ENCODE results near the gene AIG1.

AIG1 gene

GRCh38 chr6:143112084-143112768 is 51.5 kb downstream of the AIG1 start:
- Histone ChIP-seq H3K27me3 (replicated peaks in 2 of 5; ENCODE audit: control insufficient read depth in 4 of 5, insufficient read depth in 5 of 5, low read length in 4 of 5) (no peaks in the 10 kb centered on the region), H3K9me3 (ENCODE audit: control extremely low read depth in 1 of 5, control insufficient read depth in 4 of 5, insufficient read depth in 2 of 5, low read depth in 1 of 5, low read length in 4 of 5) (peaks cover 0 to 4% (median 0%) of the 10 kb centered on the region in 5 experiments), H3K36me3 (ENCODE audit: control insufficient read depth in 4 of 4, insufficient read depth in 4 of 4, low read length in 3 of 4) (no peaks in the 10 kb centered on the region), H3K4me3 (ENCODE audit: control insufficient read depth in 1 of 7, extremely low read depth in 1 of 7, insufficient read depth in 4 of 7, low read depth in 2 of 7, low read length in 6 of 7) (no peak overlapping the region), H3K4me1 (ENCODE audit: control extremely low read depth in 1 of 4, control insufficient read depth in 4 of 4, insufficient read depth in 4 of 4, low read length in 3 of 4) (no peaks in the 10 kb centered on the region), H3K27ac (ENCODE audit: insufficient read depth in 1 of 2, low read depth in 1 of 2, low read length in 2 of 2, poor library complexity in 1 of 2, severe bottlenecking in 2 of 2) (no peak overlapping the region)
- no peak for DNase-seq
- 100% methylated on average over 2 of the region's 4 CpGs for WGBS (ENCODE audit: insufficient coverage)
- POLR2A ChIA-PET: no interaction called here
- CTCF ChIA-PET: no interaction called here

- DNase-seq: no peak
- 100% methylated on average over 3 of the region's 5 CpGs for WGBS (ENCODE audit: insufficient coverage)
- no peaks in the 10 kb centered on the region for H3K4me1 ChIP-seq (ENCODE audit: control extremely low read depth in 1 of 4, control insufficient read depth in 4 of 4, insufficient read depth in 4 of 4, low read length in 3 of 4)
- POLR2A ChIA-PET: no interaction called here
- no peaks in the 10 kb centered on the region for H3K36me3 ChIP-seq (ENCODE audit: control insufficient read depth in 4 of 4, insufficient read depth in 4 of 4, low read length in 3 of 4)
- no peak overlapping the region for H3K4me3 ChIP-seq (ENCODE audit: control insufficient read depth in 1 of 7, extremely low read depth in 1 of 7, insufficient read depth in 4 of 7, low read depth in 2 of 7, low read length in 6 of 7)
- CTCF ChIA-PET: no interaction called here
- peaks cover 0 to 4% (median 0%) of the 10 kb centered on the region in 5 experiments for H3K9me3 ChIP-seq (ENCODE audit: control extremely low read depth in 1 of 5, control insufficient read depth in 4 of 5, insufficient read depth in 2 of 5, low read depth in 1 of 5, low read length in 4 of 5)
- no peak overlapping the region for H3K27ac ChIP-seq (ENCODE audit: insufficient read depth in 1 of 2, low read depth in 1 of 2, low read length in 2 of 2, poor library complexity in 1 of 2, severe bottlenecking in 2 of 2)
- H3K27me3 ChIP-seq (replicated peaks in 2 of 5; ENCODE audit: control insufficient read depth in 4 of 5, insufficient read depth in 5 of 5, low read length in 4 of 5): no peaks in the 10 kb centered on the region
Measured at GRCh38 chr6:143112837-143113236, 52.1 kb downstream of the AIG1 start.

GRCh38 chr6:143115728-143116127 is 55.0 kb downstream of the AIG1 start:
- Histone ChIP-seq H3K9me3 (ENCODE audit: control extremely low read depth in 1 of 5, control insufficient read depth in 4 of 5, insufficient read depth in 2 of 5, low read depth in 1 of 5, low read length in 4 of 5) (peaks cover 0 to 5% (median 3%) of the 10 kb centered on the region in 5 experiments), H3K4me3 (ENCODE audit: control insufficient read depth in 1 of 7, extremely low read depth in 1 of 7, insufficient read depth in 4 of 7, low read depth in 2 of 7, low read length in 6 of 7) (no peak overlapping the region), H3K4me1 (ENCODE audit: control extremely low read depth in 1 of 4, control insufficient read depth in 4 of 4, insufficient read depth in 4 of 4, low read length in 3 of 4) (no peaks in the 10 kb centered on the region), H3K27me3 (replicated peaks in 2 of 5; ENCODE audit: control insufficient read depth in 4 of 5, insufficient read depth in 5 of 5, low read length in 4 of 5) (no peaks in the 10 kb centered on the region), H3K36me3 (ENCODE audit: control insufficient read depth in 4 of 4, insufficient read depth in 4 of 4, low read length in 3 of 4) (no peaks in the 10 kb centered on the region), H3K27ac (ENCODE audit: insufficient read depth in 1 of 2, low read depth in 1 of 2, low read length in 2 of 2, poor library complexity in 1 of 2, severe bottlenecking in 2 of 2) (no peak overlapping the region)
- ChIA-PET CTCF (no interaction called here), POLR2A (no interaction called here)
- WGBS (ENCODE audit: insufficient coverage): 90% methylated on average over 3 of the region's 3 CpGs
- no peak for DNase-seq

- DNase-seq: peak; percentile 2 to 47 (median 28)
- H3K36me3 ChIP-seq (ENCODE audit: control insufficient read depth in 4 of 4, insufficient read depth in 4 of 4, low read length in 3 of 4): no peaks in the 10 kb centered on the region
- H3K9me3 ChIP-seq (ENCODE audit: control extremely low read depth in 1 of 5, control insufficient read depth in 4 of 5, insufficient read depth in 2 of 5, low read depth in 1 of 5, low read length in 4 of 5): peaks cover 0 to 12% (median 4%) of the 10 kb centered on the region in 5 experiments
- no peak overlapping the region for H3K27ac ChIP-seq (ENCODE audit: insufficient read depth in 1 of 2, low read depth in 1 of 2, low read length in 2 of 2, poor library complexity in 1 of 2, severe bottlenecking in 2 of 2)
- POLR2A ChIA-PET: no interaction called here
- no peak overlapping the region for H3K4me3 ChIP-seq (ENCODE audit: control insufficient read depth in 1 of 7, extremely low read depth in 1 of 7, insufficient read depth in 4 of 7, low read depth in 2 of 7, low read length in 6 of 7)
- H3K27me3 ChIP-seq (replicated peaks in 2 of 5; ENCODE audit: control insufficient read depth in 4 of 5, insufficient read depth in 5 of 5, low read length in 4 of 5): no peaks in the 10 kb centered on the region
- CTCF ChIA-PET: no interaction called here
- WGBS (ENCODE audit: insufficient coverage): 20% methylated on average over 1 of the region's 1 CpG
- H3K4me1 ChIP-seq (ENCODE audit: control extremely low read depth in 1 of 4, control insufficient read depth in 4 of 4, insufficient read depth in 4 of 4, low read length in 3 of 4): no peaks in the 10 kb centered on the region
Measured at GRCh38 chr6:143117108-143117507, 56.4 kb downstream of the AIG1 start.

GRCh38 chr6:143119260-143119659 is 58.6 kb downstream of the AIG1 start:
- no peaks in the 10 kb centered on the region for H3K27me3 ChIP-seq (replicated peaks in 2 of 5; ENCODE audit: control insufficient read depth in 4 of 5, insufficient read depth in 5 of 5, low read length in 4 of 5)
- H3K9me3 ChIP-seq (ENCODE audit: control extremely low read depth in 1 of 5, control insufficient read depth in 4 of 5, insufficient read depth in 2 of 5, low read depth in 1 of 5, low read length in 4 of 5): peaks cover 0 to 12% (median 4%) of the 10 kb centered on the region in 5 experiments
- H3K4me1 ChIP-seq (ENCODE audit: control extremely low read depth in 1 of 4, control insufficient read depth in 4 of 4, insufficient read depth in 4 of 4, low read length in 3 of 4): no peaks in the 10 kb centered on the region
- no peaks in the 10 kb centered on the region for H3K36me3 ChIP-seq (ENCODE audit: control insufficient read depth in 4 of 4, insufficient read depth in 4 of 4, low read length in 3 of 4)
- no peak for DNase-seq
- H3K4me3 ChIP-seq (ENCODE audit: control insufficient read depth in 1 of 7, extremely low read depth in 1 of 7, insufficient read depth in 4 of 7, low read depth in 2 of 7, low read length in 6 of 7): no peak overlapping the region
- ChIA-PET CTCF (no interaction called here), POLR2A (no interaction called here)
- no peak overlapping the region for H3K27ac ChIP-seq (ENCODE audit: insufficient read depth in 1 of 2, low read depth in 1 of 2, low read length in 2 of 2, poor library complexity in 1 of 2, severe bottlenecking in 2 of 2)
- WGBS (ENCODE audit: insufficient coverage): 100% methylated on average over 1 of the region's 2 CpGs

GRCh38 chr6:143123081-143123480 is 62.4 kb downstream of the AIG1 start:
- Histone ChIP-seq H3K4me3 (ENCODE audit: control insufficient read depth in 1 of 7, extremely low read depth in 1 of 7, insufficient read depth in 4 of 7, low read depth in 2 of 7, low read length in 6 of 7) (no peak overlapping the region), H3K36me3 (ENCODE audit: control insufficient read depth in 4 of 4, insufficient read depth in 4 of 4, low read length in 3 of 4) (no peaks in the 10 kb centered on the region), H3K9me3 (ENCODE audit: control extremely low read depth in 1 of 5, control insufficient read depth in 4 of 5, insufficient read depth in 2 of 5, low read depth in 1 of 5, low read length in 4 of 5) (peaks cover 0 to 12% (median 0%) of the 10 kb centered on the region in 5 experiments), H3K27ac (ENCODE audit: insufficient read depth in 1 of 2, low read depth in 1 of 2, low read length in 2 of 2, poor library complexity in 1 of 2, severe bottlenecking in 2 of 2) (no peak overlapping the region), H3K4me1 (ENCODE audit: control extremely low read depth in 1 of 4, control insufficient read depth in 4 of 4, insufficient read depth in 4 of 4, low read length in 3 of 4) (no peaks in the 10 kb centered on the region), H3K27me3 (replicated peaks in 2 of 5; ENCODE audit: control insufficient read depth in 4 of 5, insufficient read depth in 5 of 5, low read length in 4 of 5) (no peaks in the 10 kb centered on the region)
- WGBS (ENCODE audit: insufficient coverage): 100% methylated on average over 1 of the region's 1 CpG
- CTCF ChIA-PET: no interaction called here
- POLR2A ChIA-PET: interaction anchor here (0.6 kb wide), 1 partner anchor 83 kb away, joined by 3 read pairs; no protein-coding TSS in a partner anchor
- DNase-seq: no peak

GRCh38 chr6:143123941-143124340 is 63.3 kb downstream of the AIG1 start:
- CTCF ChIA-PET: no interaction called here
- H3K36me3 ChIP-seq (ENCODE audit: control insufficient read depth in 4 of 4, insufficient read depth in 4 of 4, low read length in 3 of 4): no peaks in the 10 kb centered on the region
- H3K4me1 ChIP-seq (ENCODE audit: control extremely low read depth in 1 of 4, control insufficient read depth in 4 of 4, insufficient read depth in 4 of 4, low read length in 3 of 4): no peaks in the 10 kb centered on the region
- H3K4me3 ChIP-seq (ENCODE audit: control insufficient read depth in 1 of 7, extremely low read depth in 1 of 7, insufficient read depth in 4 of 7, low read depth in 2 of 7, low read length in 6 of 7): no peak overlapping the region
- no peaks in the 10 kb centered on the region for H3K27me3 ChIP-seq (replicated peaks in 2 of 5; ENCODE audit: control insufficient read depth in 4 of 5, insufficient read depth in 5 of 5, low read length in 4 of 5)
- WGBS (ENCODE audit: insufficient coverage): 100% methylated on average over 2 of the region's 2 CpGs
- H3K27ac ChIP-seq (ENCODE audit: insufficient read depth in 1 of 2, low read depth in 1 of 2, low read length in 2 of 2, poor library complexity in 1 of 2, severe bottlenecking in 2 of 2): no peak overlapping the region
- POLR2A ChIA-PET: no interaction called here
- DNase-seq: no peak
- peaks cover 0 to 12% (median 0%) of the 10 kb centered on the region in 5 experiments for H3K9me3 ChIP-seq (ENCODE audit: control extremely low read depth in 1 of 5, control insufficient read depth in 4 of 5, insufficient read depth in 2 of 5, low read depth in 1 of 5, low read length in 4 of 5)

Data from common myeloid progenitor, CD34-positive (primary cell).